Activated gamma-delta T cell treated with anti-CD3 and anti-CD28 coated beads, Interleukin-2, amount 50 U/mL, for 16 hours (primary cell): Measurements from ENCODE around the gene NLRC3.
A peak's percentile ranks its signal among the peaks of the same experiment; 100 is the strongest.

Experiments
- DNase-seq: peaks from one replicate; pipeline ENCODE4 v3.0.0-alpha.2; 2020; ENCODE audit warnings: low read depth

Gene NLRC3

GRCh38 chr16:3580251-3580651 lies 3.0 kb upstream of the NLRC3 start:
- DNase-seq = no peak

GRCh38 chr16:3579776-3580175 lies 2.6 kb upstream of the NLRC3 start:
- DNase-seq = no peak

- DNase-seq = peak; percentile 59
Measured at GRCh38 chr16:3578610-3579551, 1.7 kb upstream of the NLRC3 start.

GRCh38 chr16:3578121-3578520 lies 918 bp upstream of the NLRC3 start:
- DNase-seq = peak; percentile 40

- no peak for DNase-seq
Measured at GRCh38 chr16:3576211-3576610, 992 bp downstream of the NLRC3 start.

- no peak for DNase-seq
Measured at GRCh38 chr16:3575491-3575890, 1.7 kb downstream of the NLRC3 start.

- DNase-seq = no peak
Measured at GRCh38 chr16:3574195-3574594, 3.0 kb downstream of the NLRC3 start.

- no peak for DNase-seq
Measured at GRCh38 chr16:3573146-3573815, 3.9 kb downstream of the NLRC3 start.

- DNase-seq = no peak
Measured at GRCh38 chr16:3570420-3571062, 6.7 kb downstream of the NLRC3 start.

GRCh38 chr16:3569851-3570250 lies 7.4 kb downstream of the NLRC3 start:
- DNase-seq = no peak

- no peak for DNase-seq
Measured at GRCh38 chr16:3566990-3567389, 10.2 kb downstream of the NLRC3 start.

- no peak for DNase-seq
Measured at GRCh38 chr16:3564889-3565141, 12.4 kb downstream of the NLRC3 start.

- DNase-seq = no peak
Measured at GRCh38 chr16:3564130-3564888, 12.9 kb downstream of the NLRC3 start.

GRCh38 chr16:3562914-3563480 lies 14.2 kb downstream of the NLRC3 start:
- DNase-seq = no peak

- DNase-seq = no peak
Measured at GRCh38 chr16:3561626-3562025, 15.6 kb downstream of the NLRC3 start.

GRCh38 chr16:3554351-3554928 lies 22.8 kb downstream of the NLRC3 start:
- no peak for DNase-seq

- DNase-seq = no peak
Measured at GRCh38 chr16:3553138-3553923, 23.9 kb downstream of the NLRC3 start.

- no peak for DNase-seq
Measured at GRCh38 chr16:3550851-3551847, 26.1 kb downstream of the NLRC3 start.

- DNase-seq = no peak
Measured at GRCh38 chr16:3549906-3550305, 27.3 kb downstream of the NLRC3 start.

- no peak for DNase-seq
Measured at GRCh38 chr16:3548859-3549258, 28.3 kb downstream of the NLRC3 start.
